MM.1S (cell line): Measurements from ENCODE around the gene MTMR12.

ENCODE experiments used
- DNase-seq: peaks from one replicate; pipeline ENCODE4 v3.0.0-alpha.2; 2015
- H2AFZ ChIP-seq: fragments of 300-600 bp; sonication (generic); 2 replicates; pipeline ENCODE4 v1.6.0; 2016; ENCODE audit warnings: antibody characterized with exemption, low read length
- H3F3A ChIP-seq: fragments of 300-600 bp; sonication (generic); 2 replicates; pipeline ENCODE4 v1.6.1; 2016; ENCODE audit warnings: mild to moderate bottlenecking, antibody characterized with exemption, low read length, moderate library complexity, mixed read lengths; ENCODE audit not compliant: insufficient read depth
- H3K27ac ChIP-seq: fragments of 300-600 bp; sonication (generic); 2 replicates; pipeline ENCODE4 v1.5.1; 2016; ENCODE audit warnings: mild to moderate bottlenecking, low read length
- H3K27me3 ChIP-seq: fragments of 300-600 bp; sonication (generic); replicated peaks from 2 replicates; pipeline ENCODE4 v1.6.0; 2016; ENCODE audit warnings: low read length; ENCODE audit not compliant: insufficient read depth
- H3K36me3 ChIP-seq: fragments of 300-600 bp; sonication (generic); replicated peaks from 2 replicates; pipeline ENCODE4 v1.6.1; 2016; ENCODE audit warnings: mild to moderate bottlenecking, low read length, mixed read lengths; ENCODE audit not compliant: insufficient read depth
- H3K4me1 ChIP-seq: fragments of 300-600 bp; sonication (generic); 2 replicates; pipeline ENCODE4 v1.6.1; 2016; ENCODE audit warnings: low read length, mixed read lengths
- H3K4me2 ChIP-seq: fragments of 300-600 bp; sonication (generic); 2 replicates; pipeline ENCODE4 v1.6.0; 2016; ENCODE audit warnings: low read depth, low read length
- H3K4me3 ChIP-seq: fragments of 300-600 bp; sonication (generic); 2 replicates; pipeline ENCODE4 v1.5.1; 2016; ENCODE audit warnings: low read length, mixed read lengths
- H3K79me2 ChIP-seq: fragments of 300-600 bp; sonication (generic); 2 replicates; pipeline ENCODE4 v1.6.1; 2016; ENCODE audit warnings: mixed run types, low read length, mixed read lengths
- H3K9ac ChIP-seq: fragments of 300-600 bp; sonication (generic); 2 replicates; pipeline ENCODE4 v1.6.1; 2016; ENCODE audit warnings: low read length, mixed read lengths
- H3K9me2 ChIP-seq: fragments of 300-600 bp; sonication (generic); replicated peaks from 2 replicates; pipeline ENCODE4 v1.6.1; 2016; ENCODE audit warnings: mild to moderate bottlenecking, low read length, mixed read lengths; ENCODE audit not compliant: insufficient read depth
- H3K9me3 ChIP-seq: fragments of 300-600 bp; sonication (generic); replicated peaks from 2 replicates; pipeline ENCODE4 v1.6.1; 2016; ENCODE audit warnings: mild to moderate bottlenecking, low read length, mixed read lengths; ENCODE audit not compliant: insufficient read depth
- H4K20me1 ChIP-seq: fragments of 300-600 bp; sonication (generic); 2 replicates; pipeline ENCODE4 v1.6.1; 2016; ENCODE audit warnings: mild to moderate bottlenecking, low read length, moderate library complexity, mixed read lengths; ENCODE audit not compliant: insufficient read depth
- EZH2 ChIP-seq: fragments of 300-600 bp; sonication (generic); optimal IDR thresholded peaks from 2 replicates; pipeline ENCODE3; 2017; ENCODE audit warnings: low read depth, mild to moderate bottlenecking, antibody characterized with exemption, low read length, mixed read lengths
- EZH2phosphoT487 ChIP-seq: fragments of 300-600 bp; sonication (generic); IDR thresholded peaks from 2 replicates; pipeline ENCODE4 v1.6.1; 2018; ENCODE audit warnings: antibody characterized with exemption, low read length
- TF ChIP-seq, protein P1 (sequence below): fragments of 300-600 bp; sonication (generic); IDR thresholded peaks from 2 replicates; pipeline ENCODE4 v1.5.1; 2016; ENCODE audit warnings: antibody characterized with exemption, low read length, mixed read lengths

Gene MTMR12

DNA sequence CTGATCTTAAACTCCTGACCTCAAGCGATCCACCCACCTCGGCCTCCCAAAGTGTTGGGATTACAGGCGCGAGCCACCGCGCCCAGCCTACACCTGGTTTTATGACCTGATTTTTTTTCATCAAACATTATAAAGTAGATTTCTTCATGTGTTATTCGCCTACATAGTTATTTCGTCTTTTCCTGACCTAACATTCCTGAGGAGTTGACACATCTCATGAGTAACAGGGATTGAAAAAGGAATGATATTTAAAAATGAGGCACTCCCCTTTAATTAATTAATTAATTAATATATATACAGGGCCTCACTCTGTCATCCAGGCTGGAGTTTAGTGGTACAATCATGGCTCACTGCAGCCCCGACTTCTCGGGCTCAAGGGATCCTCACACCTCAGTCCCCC, 20.2 kb upstream of the MTMR12 start:
- H3K27ac ChIP-seq = no peak overlapping the region
- no peak overlapping the region for H3K4me3 ChIP-seq
- no peaks in the 10 kb centered on the region for H4K20me1 ChIP-seq
- no peaks in the 10 kb centered on the region for H3K36me3 ChIP-seq
- H3K79me2 ChIP-seq = no peaks in the 10 kb centered on the region
- no peaks in the 10 kb centered on the region for H3K9me2 ChIP-seq
- no peak for DNase-seq
- H3F3A ChIP-seq = no peaks in the 10 kb centered on the region
- no peak overlapping the region for H3K9ac ChIP-seq
- H3K9me3 ChIP-seq = no peaks in the 10 kb centered on the region
- TF ChIP-seq, protein P1, sequence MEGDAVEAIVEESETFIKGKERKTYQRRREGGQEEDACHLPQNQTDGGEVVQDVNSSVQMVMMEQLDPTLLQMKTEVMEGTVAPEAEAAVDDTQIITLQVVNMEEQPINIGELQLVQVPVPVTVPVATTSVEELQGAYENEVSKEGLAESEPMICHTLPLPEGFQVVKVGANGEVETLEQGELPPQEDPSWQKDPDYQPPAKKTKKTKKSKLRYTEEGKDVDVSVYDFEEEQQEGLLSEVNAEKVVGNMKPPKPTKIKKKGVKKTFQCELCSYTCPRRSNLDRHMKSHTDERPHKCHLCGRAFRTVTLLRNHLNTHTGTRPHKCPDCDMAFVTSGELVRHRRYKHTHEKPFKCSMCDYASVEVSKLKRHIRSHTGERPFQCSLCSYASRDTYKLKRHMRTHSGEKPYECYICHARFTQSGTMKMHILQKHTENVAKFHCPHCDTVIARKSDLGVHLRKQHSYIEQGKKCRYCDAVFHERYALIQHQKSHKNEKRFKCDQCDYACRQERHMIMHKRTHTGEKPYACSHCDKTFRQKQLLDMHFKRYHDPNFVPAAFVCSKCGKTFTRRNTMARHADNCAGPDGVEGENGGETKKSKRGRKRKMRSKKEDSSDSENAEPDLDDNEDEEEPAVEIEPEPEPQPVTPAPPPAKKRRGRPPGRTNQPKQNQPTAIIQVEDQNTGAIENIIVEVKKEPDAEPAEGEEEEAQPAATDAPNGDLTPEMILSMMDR = no peak
- no peak for TF ChIP-seq EZH2phosphoT487
- no peak for TF ChIP-seq EZH2
- peaks cover 3% of the 10 kb centered on the region; the same call in 1 of the 2 replicates for H3K4me1 ChIP-seq
- no peak overlapping the region for H3K4me2 ChIP-seq
- H2AFZ ChIP-seq = no peak overlapping the region
- H3K27me3 ChIP-seq = no peaks in the 10 kb centered on the region

GRCh38 chr5:32332361-32332760, 19.6 kb upstream of the MTMR12 start:
- Histone ChIP-seq H3K27ac (no peak overlapping the region), H3K4me3 (no peak overlapping the region), H3K4me1 (peaks cover 3% of the 10 kb centered on the region; the same call in 1 of the 2 replicates)

GRCh38 chr5:32331935-32332274, 19.2 kb upstream of the MTMR12 start:
- no peak for DNase-seq
- Histone ChIP-seq H3K9me3 (no peaks in the 10 kb centered on the region), H2AFZ (no peak overlapping the region), H3K4me1 (peaks cover 4% of the 10 kb centered on the region), H3K27me3 (no peaks in the 10 kb centered on the region), H3K4me3 (no peak overlapping the region), H3K27ac (no peak overlapping the region), H3K36me3 (no peaks in the 10 kb centered on the region), H3F3A (0 out of 2 replicates have a peak, but pooled peaks cover under 1% of the 10 kb centered on the region), H3K9ac (no peak overlapping the region), H3K79me2 (no peaks in the 10 kb centered on the region), H3K4me2 (no peak overlapping the region), H4K20me1 (no peaks in the 10 kb centered on the region), H3K9me2 (no peaks in the 10 kb centered on the region)
- no peak for TF ChIP-seq EZH2
- no peak for TF ChIP-seq EZH2phosphoT487
- TF ChIP-seq, protein P1 = no peak

More at GRCh38 chr5:32332361-32332760, 19.6 kb upstream of the MTMR12 start:
- H3K4me2 ChIP-seq = no peak overlapping the region
- H3K36me3 ChIP-seq = no peaks in the 10 kb centered on the region
- H4K20me1 ChIP-seq = no peaks in the 10 kb centered on the region
- DNase-seq = no peak
- H2AFZ ChIP-seq = no peak overlapping the region
- no peaks in the 10 kb centered on the region for H3K27me3 ChIP-seq
- H3K9ac ChIP-seq = no peak overlapping the region
- H3F3A ChIP-seq = no peaks in the 10 kb centered on the region
- H3K9me2 ChIP-seq = no peaks in the 10 kb centered on the region
- no peaks in the 10 kb centered on the region for H3K9me3 ChIP-seq
- TF ChIP-seq EZH2 (no peak), EZH2phosphoT487 (no peak)
- TF ChIP-seq, protein P1 = no peak
- no peaks in the 10 kb centered on the region for H3K79me2 ChIP-seq
